OCI-M2 (cell line): ENCODE data around the gene POLA2.
"Not testable (repeated sequence)": the region's sequence is repeated elsewhere in the genome, so short reads cannot be mapped to it uniquely, and the experiment has no call there.

Experiments used
- DNase-seq: peaks from one replicate; lab custom pipeline; 2025; ENCODE audit not compliant: unreplicated experiment; lab: John Stamatoyannopoulos, UW

POLA2 gene

DNA sequence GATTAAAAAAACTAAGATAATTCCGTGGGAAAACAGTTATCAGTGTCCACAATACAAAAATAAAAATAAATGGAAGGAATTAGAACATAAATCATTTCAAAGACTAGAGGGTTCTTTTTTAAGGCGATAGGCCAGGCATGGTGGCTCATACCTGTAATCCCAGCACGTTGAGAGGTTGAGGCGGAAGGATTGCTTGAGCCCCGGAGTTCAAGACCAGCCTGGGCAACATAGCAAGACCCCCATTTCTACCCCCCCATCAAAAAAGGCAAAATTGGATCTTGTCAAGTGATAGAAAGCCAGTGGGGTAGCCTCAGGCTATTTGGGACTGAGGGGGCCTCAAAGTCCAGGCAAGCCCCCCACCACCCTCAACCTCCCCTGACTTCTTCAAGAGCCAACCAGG, 20.6 kb upstream of the POLA2 start:
- DNase-seq: no peak

DNA sequence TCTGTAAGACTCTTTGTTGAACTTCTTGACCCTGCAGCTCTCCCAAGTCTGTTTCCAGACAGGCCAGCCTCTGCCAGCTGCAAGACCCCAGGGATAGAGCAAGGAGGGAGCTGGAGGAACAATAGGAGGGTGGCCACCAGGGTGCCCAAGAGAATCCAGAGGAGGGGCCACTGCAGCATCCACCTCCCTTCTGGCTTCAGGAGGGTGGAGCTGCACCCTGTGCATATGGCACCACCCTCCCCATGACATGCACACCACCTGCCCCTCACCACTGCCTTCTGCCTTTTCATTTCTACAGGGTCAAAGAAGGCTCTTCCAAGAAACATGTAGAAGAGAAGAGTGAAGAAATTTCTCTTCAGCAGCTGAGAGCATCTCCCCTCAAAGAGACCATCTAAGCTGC, 20.1 kb upstream of the POLA2 start:
- no peak for DNase-seq

DNA sequence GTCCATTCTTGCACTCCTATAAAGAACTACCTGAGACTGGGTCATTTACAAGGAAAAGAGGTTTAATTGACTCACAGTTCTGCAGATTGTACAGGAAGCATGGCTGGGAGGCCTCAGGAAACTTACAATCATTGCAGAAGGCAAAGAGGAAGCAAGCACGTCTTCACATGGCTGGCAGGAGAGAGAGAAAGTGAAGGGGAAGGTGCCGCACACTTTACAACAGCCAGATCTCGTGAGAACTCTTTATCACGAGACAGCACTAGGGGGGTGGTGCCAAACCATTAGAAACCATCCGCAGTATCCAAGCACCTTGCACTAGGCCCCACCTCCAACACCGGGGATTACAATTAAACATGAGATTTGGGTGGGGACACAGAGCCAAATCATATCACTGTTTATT, 19.4 kb upstream of the POLA2 start:
- DNase-seq: no peak

DNA sequence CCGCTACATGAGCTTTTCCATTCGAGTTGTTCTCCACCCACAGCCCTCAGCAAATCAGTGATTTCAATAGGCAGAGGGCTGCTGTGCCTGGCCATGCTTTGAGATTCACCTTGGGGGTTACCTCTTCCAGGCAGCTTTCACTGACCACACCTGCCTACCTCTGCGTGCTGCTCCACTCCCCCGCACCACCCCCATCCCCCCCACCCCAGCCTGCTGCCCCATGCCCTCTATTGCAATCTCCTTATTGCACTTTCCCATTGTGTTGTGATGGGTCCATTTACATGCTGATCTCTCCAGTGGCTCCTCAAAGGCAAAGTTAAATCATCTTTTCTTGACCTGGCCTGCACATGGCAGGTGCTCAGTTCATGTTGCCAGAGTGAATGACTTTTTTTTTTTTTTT, 18.0 kb upstream of the POLA2 start:
- no peak for DNase-seq

DNA sequence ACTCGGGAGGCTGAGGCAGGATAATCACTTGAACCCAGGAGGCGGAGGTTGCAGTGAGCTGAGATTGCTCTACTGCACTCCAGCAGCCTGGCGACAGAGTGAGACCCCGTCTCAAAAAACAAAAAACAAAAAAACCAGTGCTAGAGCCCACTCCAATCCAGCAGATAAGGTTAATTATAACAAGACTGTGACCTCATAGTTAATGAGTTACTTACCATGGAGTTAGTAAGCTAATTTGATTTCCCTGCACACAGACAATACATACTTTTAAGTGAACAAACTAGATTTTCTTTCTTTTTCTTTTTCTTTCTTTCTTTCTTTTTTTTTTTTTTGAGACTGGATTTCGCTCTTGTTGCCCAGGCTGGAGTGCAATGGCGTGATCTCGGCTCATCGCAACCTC, 16.7 kb upstream of the POLA2 start:
- DNase-seq: not testable (repeated sequence)

DNA sequence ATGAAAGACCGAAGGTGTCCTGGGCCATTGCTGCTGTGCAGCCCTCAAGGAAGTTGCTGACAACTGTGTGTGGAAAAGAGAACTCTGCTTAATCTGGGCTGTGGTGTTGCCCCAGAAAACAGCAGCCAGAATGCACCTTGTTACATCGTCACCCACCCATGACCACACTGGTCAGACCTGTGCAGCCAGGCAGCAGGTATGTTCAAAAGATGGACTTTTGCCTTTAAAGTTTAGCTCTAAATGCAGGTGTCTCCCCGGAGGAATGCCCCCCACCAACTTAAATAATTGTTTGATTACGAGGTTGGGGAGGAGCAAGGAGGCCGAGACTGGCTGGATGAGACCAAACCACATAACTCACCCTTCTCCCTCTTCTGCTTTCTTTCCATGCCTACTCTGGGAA, 15.3 kb upstream of the POLA2 start:
- DNase-seq: no peak

DNA sequence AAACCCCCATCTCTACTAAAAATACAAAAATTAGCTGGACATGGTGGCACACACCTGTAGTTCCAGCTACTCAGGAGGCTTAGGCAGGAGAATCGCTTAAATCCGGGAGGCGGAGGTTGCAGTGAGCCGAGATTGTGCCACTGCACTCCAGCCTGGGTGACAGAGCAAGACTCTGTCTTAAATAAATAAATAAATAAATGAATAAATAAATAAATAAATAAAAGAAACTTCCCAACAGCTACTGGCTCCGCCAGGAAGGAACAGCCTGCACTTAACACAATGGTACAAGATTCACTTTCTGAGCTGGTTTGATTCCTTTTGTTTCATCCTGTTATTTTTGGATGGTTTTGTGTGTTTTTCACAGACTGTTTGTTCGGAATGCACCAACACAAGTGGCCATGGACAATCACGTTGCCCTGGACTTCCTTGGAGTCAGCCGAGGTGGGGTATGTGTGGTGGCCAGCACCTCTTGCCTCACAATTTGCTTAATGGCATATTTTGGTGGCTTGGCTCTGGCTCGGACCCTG, 13.5 kb upstream of the POLA2 start:
- DNase-seq: not testable (repeated sequence)

DNA sequence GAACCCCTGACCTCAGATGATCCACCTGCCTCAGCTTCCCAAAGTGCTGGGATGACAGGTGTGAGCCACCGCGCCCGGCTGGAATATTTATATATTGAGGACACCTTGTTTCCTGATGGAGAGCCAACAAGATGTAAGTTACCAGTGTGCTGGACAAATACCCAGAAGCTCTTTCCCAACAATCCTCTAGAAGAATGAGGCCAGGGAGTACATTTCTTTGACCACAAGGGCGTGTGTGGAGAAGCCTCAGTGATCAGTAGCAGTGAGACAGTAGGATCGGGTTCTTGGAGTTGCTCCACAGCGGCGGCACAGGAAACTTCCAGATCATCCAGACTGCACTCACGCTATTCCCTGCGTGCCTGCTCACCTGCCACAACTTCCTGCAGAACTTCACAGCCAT, 10.3 kb upstream of the POLA2 start:
- DNase-seq: no peak

DNA sequence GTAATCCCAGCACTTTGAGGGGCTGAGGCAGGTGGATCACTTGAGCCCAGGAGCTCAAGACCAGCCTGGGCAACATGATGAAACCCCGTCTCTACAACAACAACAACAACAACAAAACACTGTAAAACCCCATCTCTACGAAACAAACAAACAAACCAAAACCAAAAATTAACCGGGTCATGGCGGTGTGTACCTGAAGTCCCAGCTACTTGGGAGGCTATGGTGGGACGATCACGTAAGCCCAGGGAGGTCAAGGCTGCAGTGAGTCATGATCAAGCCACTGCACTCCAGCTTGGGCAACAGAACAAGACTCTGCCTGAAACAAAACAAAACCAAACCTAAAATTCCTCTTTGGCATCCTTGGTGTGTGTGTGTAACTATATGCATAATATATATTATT, 7.0 kb upstream of the POLA2 start:
- no peak for DNase-seq

DNA sequence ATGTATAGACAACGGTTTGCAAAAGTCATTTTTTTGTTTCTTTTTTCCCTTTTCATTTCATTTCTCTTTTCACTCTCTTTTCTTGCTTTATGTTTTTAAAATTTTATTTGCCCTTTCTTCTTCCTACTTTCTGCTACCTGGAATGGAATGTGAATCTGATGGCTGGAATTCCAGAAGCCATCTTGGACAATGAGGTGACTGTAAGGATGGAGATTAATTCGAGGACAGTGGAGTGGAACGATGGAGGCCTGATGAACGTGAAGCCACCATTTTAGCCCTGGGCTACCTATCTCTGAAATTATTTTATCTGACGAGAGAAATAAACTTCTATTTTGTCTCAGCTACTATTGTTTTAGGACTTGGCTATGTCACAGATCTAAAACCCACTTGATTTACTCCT, 2.8 kb upstream of the POLA2 start:
- no peak for DNase-seq

DNA sequence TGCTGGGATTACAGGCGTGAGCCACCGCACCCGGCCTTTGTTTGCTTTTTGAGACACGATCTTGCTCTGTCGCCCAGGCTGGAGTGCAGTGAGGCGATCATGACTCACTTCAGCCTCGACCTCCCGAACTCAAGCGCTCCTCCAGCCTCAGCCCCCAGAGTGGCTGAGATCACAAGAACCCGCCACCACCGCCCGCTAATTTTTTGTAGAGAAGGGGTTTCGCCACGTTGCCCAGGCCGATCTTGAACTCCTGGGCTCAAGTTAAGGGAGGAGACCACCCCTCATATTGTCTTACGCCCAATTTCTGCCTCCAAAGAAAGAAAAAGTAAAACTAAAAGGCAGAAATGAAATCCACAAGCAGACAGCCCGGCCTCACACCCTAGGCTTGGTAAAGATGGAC, 1.5 kb upstream of the POLA2 start:
- DNase-seq: no peak

DNA sequence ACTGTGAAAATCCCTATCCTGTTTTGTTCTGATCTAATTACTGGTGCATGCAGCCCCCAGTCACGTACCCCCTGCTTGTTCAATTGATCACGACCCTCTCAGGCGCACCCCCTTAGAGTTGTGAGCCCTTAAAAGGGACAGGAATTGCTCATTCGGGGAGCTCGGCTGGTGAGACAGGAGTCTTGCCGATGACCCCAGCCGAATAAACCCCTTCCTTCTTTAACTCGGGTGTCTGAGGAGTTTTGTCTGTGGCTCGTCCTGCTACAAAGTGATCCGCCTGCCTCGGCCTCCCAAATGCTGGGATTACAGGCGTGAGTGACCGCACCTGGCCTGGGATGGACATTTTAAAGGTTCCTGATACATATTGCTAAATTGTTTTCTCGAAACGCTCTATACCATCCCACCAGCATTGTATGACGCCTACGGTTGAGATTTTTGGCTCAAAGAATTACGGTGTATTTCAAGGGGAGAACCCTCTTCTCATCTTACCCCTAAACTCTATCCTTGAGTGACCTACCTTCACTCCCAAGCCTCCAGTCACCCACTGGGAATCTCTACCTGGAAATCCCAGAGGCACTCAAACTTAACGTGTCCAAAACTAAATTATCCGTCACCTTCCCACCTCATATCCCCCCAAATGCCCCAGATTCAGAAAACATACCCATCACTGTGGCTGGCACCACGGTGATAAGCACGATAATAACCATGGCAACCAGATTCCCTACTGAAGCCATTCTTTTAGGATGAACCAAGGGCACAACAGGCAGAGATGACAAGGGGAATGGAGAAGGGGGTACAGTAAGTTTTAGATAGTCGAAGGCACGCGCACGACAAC, 789 bp upstream of the POLA2 start:
- DNase-seq: no peak

DNA sequence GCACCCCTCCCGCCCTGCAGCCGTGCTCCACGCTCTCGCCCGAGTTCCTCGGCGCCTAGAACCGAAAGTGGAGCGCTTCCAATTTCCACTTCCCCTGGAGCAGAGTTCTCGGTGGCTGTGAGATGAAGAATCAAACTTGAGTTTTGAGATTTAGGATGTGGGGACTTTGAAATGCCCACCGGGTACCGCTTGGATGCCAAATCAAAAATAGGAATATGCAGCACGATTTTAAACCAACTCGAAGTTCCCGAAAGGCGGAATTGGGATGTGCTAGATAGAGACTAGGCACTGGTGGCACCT, 569 bp downstream of the POLA2 start:
- no peak for DNase-seq

DNA sequence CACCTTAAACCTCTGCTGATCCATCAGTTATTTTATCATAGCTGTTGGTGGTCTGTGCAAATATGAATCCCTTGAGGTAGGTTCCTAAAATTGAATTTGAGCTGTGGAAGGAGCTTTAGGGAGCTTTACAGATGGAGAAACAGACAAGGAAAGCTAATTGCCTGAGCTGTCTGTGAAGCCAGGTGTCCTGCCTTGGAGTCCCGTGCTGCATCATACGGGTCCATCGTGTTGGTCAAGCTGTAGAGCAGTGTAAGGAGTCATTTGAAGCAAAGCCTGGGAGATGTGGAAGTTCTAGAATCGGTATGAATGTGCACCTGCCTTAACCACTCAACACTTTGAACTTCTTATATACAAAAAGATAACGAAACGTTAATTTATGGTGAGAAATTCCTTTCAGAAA, 1.0 kb downstream of the POLA2 start:
- DNase-seq: no peak

DNA sequence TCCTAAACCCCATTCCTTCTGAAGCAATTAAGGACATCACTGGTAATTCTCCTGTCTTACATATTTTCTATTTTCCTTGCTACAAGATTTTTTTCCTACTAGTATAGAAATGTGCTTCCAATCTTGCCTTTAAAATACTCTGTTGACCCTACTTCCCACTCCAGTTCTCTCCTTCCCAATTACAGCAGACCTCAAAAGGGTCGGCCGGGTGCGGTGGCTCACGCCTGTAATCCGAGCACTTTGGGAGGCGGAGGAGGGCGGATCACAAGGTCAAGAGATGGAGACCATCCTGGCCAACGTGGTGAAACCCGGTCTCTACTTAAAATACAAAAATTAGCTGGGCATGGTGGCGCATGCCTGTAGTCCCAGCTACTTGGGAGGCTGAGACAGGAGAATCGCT, 3.0 kb downstream of the POLA2 start:
- not testable (repeated sequence) for DNase-seq

DNA sequence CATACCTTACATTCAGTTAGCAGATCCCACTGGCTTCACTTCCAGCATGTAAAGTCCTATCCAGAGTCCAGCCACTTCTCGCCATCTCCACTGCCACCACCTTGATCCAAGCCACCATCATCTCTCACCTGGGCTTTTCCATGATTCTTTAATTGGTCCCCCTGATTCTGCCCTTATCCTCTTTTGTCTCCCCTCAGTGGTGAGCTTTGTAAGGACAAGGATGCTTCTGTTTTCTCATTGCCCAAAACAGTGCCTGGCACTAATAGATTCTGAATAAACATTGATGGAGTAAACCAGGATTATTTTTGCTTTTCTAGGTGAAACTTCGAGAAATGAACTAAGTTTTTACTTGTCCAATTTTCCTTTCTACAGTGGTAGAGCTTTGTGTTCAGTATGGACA, 4.4 kb downstream of the POLA2 start:
- DNase-seq: no peak

DNA sequence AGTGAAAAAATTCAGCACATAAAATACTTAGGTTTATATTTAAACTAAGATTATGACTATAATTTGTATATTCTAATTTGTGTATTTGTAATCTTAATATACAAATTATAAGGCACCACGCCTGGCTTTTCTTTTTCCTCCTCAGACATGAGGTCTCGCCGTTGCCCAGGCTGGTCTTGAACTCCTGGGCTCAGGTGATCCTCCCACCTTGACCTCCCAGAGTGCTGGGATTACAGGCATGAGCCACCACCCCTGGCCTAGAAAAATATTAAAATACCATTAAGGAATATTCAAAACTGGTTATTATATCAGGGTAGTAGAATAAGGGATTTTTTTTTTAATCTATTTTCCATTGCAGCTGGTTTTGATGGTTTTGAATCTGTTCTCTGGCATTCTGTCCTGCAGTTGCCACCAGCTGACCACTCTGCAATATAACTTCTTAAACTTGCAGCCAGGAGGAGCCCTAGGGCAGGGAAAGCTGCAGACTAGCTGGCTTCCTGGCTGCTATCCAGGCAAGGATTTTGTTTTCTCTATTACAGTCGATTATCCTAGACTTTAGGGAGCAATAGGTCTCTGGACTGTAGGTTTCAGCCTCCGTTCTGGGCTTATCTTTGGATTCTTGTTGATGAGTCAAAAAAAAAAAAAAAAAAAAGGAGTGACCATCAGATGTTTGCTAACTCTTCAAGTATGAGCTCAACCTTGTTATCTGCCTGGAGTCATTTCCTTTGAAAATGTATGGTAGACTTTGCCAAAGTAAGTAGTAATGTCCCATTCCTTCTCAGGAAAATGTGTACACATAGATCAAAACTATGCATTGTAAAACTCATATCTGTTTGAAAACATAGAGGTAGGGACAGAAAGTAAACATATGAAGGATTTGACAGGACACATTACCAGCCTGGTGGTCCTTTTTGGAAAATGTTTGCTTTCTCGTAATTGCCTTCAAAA, 13.2 kb downstream of the POLA2 start:
- peak; percentile 7 for DNase-seq

DNA sequence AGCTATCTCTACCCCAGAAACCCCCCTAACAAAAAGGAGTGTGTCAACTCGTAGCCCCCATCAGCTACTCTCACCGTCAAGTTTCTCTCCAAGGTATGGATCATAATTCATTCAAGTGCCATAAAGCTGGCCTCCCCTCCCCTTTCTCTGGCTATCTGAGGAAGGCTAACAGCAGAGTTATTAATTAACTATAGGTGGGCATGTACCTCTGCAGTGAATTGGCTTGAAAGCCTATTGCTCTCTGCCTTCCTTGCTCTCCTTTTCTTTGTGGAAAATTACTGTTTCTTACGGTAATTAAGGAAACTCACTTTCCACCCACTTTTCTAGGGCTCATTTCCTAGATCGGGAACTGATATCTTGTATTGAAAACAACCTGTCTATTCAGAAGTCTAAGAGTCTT, 14.1 kb downstream of the POLA2 start:
- DNase-seq: no peak

DNA sequence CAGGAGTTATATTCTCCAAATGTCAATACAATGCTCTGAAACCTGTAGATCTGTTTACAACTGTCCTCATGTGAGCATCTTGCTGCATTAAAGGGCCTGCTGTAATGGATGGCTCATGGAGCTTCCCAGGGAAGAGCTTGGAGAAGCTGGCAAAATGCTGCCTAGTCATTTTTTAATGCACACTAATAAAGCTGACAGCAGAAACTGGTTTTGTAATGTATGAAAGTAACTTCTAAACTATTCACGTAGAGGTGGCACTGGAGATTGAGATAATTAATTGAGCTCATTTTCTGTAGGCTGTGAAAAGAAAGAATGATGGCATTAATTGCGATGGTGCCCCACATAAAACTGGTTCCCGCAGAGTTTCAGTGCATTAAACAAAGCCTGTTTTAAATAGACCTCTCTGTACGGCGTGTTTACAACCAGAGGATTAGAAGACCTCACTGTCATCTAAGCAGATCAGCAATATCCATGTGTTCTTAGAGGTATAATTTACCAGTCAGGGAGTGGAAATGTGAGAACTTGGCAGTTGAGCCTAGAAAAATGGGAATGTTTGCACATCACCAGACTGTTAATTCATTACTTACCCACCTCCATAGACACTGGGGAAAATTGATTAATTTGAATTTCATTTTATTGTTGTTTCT, 16.0 kb downstream of the POLA2 start:
- DNase-seq: no peak

DNA sequence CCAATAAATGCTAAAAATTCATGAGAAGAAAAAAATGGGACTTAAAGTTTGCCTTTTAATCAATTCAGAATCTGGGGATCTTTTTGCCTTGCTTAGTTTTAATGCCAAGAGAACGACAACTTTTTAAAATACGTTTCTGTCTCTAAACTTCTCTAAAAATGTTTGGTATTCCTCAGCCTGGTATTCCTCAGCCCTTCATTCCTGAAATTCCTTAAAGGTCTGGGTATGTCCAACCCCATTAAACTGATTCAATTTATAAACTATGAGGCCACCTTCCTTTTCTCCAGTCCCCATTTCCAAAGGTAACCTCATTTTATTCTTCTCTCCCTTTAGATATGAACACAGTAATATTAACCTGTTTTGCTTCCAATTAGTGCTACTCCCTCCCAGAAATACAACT, 16.6 kb downstream of the POLA2 start:
- no peak for DNase-seq

DNA sequence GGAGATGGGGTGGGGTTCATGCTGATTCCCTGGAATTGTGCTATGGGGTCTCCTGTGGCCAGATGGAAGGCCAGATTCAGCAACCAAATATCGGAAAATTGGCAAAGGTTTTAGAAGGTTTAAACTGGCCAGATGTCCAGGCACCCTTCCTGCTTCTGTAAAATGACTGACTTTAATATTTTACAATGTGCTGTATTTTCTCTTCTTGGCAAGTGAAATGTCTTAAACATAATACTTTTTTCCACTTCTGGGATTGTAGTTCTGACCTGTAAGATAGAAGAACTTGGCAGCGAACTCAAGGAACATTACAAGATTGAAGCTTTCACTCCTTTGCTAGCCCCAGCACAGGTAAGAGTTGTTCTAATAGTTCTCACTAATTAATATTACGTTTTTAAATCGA, 17.5 kb downstream of the POLA2 start:
- no peak for DNase-seq
